NCI-H446 treated with DMSO at 0.1 percent for 48 hours (cell line): ENCODE data around the gene NALCN.

Source experiments
- DNase-seq: peaks from one replicate; lab custom pipeline; 2025; lab: John Stamatoyannopoulos, UW

NALCN gene

DNA sequence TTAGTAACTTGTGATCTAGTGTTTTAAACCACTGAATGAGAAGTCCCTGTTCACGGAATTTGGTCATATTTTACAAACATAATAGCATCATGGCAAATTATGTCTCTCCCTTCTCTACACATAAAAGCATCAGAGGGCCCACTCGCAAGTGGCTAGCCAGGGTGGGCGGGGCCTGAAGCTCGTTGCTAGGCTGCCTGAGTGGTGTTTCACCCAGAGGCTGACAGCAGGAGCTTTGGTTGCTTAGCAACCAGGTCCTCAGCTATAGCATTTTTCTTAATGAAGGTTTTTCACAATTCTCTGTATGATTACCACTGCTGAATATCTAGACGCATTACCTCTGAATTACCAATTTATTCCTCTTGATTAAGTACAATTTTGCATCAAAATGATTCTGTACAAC lies 126.5 kb downstream of the NALCN start:
- DNase-seq, result no peak

DNA sequence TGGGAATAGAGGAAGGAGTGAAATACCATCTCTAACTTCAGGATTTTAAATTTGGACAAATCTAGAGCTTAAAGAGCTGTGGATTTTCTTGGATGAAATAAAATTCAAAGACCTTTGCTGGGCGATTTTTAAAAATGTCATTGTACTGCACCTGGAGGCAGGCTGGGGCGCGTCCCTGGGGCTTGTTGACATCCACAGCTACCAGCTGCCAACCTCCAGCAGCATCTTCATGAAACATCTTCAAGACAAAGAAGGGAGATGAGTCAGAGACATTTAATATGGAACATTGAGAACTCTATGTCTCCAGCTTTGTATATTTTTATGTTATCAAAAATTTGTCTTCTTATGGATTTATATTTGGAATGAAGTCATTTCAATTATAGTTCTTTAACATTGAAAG lies 132.5 kb downstream of the NALCN start:
- DNase-seq, result no peak

DNA sequence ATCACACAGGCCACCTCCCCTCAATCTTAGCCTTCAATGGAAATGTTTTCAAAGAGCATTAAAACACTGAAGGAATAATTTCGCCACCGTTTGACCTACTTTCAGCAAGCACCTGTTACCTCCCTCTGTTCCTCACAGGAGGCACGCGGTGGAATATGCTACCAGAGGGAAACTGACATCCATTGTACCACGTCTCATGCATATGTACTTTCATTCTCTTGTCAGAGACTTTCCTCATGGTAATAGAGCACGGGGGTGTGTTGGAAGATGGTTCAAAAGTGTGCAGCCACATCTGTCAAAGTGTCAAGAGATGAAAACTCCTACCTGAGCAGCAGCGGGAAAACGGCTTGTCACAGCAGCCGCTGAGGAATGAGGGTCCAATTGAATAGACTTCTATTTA lies 143.4 kb downstream of the NALCN start:
- DNase-seq, result no peak

DNA sequence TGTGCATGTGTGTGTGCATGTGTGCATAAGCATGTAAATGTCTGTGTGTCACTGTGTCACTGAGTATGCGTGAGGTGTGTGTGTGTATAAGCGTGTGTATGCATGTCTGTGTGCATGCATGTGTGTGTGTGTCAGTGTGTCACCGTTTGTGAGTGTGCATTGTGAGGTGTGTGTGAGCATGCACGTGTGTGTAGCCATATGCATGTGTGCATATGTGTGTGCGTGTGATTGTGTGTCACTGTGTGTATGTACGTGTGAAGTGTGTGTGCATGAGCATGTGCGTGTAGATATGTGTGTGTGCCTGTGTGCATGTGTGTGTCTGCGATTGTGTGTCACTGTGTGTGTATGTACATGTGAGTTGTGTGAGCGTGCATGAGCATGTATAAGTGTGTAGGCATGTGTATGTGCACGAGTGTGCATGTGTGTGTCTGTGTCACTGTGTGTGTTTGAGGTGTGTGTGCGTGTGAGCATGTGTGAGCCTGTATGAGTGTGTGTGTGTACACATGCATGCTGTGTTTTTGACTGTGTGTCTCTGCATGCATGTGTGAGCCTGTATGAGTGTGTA lies 144.5 kb downstream of the NALCN start:
- DNase-seq, result no peak

DNA sequence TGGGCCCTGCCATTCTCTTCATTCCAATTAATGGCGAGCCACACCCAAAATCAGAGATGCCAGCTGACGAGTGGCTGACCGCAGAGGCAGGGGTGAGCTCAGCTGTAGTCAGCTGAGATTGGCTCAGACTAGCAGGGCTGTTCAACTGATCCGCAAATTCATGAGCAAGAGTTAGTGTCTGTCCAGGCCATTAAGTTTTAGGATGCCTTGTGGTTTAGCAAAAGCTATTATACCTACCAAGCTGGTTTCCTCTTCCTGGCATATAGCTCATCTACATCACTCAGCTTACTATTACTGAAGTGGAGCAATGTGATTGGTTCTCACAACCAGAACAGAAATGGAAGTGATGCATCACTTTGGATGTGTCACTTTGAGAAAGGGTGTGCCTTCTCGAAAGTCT lies 148.7 kb downstream of the NALCN start:
- no peak for DNase-seq

DNA sequence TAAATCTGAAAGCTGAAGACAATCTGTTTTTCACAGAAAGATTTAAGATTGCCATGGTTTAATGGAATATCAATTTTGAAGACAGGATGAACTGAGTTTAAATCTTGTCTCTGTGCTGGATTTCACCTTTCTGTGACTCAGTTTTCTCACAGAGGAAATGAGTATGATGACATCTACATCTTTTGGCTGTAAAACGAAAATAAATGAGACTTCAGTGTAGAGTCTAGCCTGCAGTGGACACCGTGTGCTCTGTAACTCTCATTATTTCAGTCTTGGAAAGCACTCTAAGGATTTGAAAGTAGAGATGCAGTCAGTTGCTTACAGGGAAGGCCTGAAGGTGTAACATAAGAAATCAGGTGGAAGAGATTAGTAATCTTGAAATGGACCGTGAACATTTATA lies 150.4 kb downstream of the NALCN start:
- no peak for DNase-seq

DNA sequence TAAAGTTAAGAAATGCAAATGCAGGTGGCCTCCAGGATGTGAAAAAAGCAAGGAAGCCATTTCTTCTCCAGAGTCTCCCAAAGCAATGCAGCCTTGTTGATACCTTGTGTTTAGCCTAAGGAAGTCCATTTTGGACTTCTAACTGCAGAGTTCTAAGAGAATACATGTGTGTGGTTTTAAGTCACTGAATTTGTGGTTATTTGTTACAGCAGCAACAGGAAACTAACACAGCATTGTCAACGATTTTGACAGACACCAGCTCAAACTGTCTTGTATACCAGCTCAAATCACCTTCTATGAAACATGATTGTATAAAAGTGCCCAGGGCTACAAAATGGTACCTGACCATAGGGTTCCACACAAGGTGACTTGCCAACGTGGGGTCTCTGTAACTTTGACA lies 151.4 kb downstream of the NALCN start:
- no peak for DNase-seq

DNA sequence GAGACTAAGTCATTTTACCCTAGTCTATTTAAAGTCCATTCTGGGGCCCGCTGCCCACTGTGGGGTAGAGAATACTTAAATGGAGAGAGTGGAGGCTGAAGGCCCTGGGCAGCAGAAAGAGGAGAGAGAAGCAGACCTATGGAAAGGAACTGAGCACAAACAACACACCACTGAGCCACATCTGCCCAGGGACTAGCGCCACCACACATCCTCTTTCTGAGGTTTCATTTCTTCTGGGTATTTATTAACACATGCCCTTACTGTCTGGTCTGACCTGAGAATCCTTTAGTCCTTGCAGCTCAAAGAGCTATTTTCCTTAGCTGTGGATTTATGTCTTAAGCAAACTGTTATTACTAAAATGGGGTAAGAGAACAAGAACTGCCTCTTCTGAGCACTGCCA lies 154.0 kb downstream of the NALCN start:
- DNase-seq, result no peak

DNA sequence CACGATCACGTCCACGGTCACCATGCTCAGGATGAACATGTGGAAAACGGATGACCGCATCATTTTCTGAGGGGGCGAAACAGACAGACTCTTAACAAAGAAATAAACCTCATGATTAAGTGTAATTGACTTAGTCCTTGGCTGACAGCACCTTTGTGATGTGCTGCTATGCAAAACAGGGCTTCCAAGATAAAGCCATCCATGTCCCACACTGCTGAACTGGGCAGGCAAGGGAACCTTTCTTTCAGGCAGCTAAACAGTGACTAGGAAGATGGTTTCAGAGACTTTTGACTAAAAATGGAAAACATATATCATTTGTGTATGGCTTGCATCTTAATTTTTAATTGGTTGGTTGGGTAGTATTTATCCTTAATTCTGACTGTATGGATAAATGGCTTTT lies 157.8 kb downstream of the NALCN start:
- DNase-seq, result no peak

DNA sequence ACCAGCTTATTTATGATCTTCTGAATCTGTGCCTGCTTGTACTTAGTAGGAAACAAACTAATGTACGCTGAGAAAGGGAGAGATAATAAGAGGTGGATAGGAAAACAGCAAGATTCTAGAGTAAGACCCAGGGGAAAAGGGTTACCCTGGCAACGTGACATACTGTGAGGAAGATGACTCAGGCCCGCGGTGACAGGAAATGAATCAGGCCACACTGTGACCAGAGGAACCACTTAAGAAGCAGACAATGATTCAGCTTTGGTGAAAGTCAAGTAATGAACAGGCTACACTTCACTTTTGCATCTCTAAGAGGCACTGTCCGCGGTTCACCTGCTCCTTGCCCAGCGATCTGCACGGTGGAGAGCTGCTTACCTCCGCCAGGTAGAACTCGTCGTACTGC lies 158.2 kb downstream of the NALCN start:
- no peak for DNase-seq

DNA sequence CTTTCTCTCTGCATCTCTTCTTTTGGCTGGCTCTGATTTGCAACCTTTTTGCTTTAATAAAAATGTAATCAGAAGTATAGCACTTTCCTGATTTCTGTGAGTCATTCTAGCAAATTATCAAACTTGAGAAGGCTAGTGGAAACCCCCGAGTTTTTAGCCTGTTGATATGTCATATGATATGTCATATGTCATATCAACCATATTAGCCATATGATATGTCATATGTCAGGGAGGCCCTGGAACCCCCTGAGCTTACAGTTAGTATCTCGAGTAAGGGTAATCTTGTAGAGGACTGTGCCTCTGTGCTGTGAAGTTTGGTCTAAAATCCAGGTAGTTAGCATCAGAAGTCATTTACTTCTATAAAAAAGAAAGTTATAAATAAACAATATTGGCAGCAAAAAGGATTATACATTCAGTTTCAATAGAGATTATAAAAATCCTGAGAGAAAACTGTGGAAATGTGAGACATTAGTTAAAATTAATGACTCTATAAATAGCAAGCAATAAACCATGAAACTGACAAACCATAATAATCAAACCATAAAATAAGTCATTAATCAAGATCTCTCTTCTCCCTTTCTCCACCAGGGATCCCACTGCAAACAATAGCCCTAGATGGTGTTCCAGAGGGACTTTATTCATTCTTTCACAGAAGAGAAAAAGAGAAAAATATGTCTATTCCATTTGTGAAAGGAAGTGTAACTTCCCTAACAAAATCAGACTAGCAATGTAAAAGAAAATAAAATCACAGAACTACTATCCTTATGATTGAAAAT lies 167.4 kb downstream of the NALCN start:
- DNase-seq, result no peak

DNA sequence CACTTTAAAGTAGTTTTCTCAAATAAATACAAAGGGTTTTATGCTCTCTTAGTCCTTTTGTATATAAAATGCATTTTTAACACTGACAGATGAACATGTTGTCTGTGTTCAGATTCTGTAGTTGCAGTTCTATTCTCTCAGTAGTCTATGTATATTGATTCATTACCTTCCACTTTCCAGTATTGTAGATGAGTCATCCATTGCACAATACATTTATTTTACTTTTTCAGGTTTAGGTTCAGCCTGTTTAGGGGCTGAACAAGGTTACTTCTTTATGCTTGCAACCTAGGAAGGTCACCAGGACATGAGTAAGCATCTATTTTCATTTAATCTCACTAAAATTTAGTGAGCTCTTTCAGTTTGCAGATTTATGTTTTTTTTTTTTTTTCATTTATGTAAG lies 173.6 kb downstream of the NALCN start:
- DNase-seq, result no peak

DNA sequence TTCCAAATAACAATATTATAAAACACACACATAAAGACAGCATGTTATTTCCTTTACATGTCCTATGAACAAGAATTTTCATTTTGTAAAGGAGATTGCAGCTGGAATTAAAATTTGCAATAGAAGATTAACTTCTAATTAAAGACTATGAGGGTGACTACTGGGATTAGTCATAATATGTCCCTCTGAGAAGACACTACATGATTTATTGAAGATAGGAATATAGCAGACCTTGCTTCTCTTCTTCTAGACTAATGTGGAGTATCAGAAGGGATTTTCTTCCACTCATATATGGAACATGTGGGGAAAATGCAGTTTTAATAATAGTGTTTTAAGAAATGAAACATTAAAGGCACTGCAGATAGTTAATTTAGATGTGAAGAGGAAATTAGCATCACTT lies 177.8 kb downstream of the NALCN start:
- no peak for DNase-seq

DNA sequence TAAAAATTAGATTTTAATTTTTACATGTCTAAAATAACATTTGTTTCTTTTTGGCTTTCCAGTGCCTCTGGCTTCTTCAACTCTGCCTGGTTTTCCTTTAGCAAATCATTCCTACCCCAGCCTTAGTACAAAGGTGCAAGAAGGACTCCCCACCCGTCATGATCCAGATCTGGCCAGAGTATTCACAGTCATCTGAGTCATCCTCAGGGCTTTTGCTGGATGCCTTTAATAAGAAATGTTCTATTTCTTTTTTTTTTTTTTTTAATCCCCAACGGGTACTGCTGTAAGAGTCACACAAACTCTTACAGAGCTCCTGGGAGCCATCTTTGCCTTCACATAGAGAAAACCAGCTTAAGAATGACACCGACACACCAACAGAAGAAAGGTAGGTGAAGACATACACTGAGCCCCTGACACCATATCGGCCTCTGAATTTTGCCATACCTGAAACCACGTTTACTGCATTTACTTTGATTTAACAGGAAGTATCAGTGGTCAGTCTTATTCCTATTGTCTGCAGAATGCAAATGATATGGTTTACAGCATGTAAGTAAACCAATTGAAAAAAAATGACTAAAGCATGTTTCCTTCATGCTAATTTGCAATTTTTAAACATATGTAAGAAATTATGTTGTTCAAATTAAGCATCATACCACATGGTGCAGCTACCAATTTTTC lies 184.4 kb downstream of the NALCN start:
- no peak for DNase-seq

DNA sequence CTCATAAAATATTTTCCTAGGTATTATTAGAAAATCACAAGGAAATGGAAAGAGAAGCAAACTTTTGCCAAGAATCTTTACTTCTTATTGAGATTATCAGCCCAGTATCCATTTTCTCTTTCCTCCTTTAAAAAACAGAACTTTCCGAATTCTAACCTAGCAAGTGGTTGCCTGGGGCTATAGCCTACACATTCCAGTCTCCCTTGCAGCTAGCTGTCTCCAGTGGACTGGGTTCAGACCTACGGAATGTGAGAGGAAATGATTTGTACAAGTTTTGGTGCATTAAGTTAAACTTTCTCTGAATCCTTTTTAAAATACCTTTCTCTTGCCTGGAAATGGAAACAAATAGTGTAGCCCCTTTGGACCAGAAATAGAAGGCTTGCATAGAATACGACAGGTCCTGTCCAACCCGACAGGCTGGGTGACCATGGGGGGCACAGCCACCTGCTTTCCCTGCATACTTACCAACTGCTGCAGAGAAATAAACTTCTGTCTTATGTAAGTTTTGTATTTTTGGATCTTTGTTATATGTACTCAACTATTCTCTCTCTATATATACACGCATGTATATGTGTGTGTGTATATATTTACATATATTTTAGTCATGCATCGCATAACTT lies 185.9 kb downstream of the NALCN start:
- no peak for DNase-seq

DNA sequence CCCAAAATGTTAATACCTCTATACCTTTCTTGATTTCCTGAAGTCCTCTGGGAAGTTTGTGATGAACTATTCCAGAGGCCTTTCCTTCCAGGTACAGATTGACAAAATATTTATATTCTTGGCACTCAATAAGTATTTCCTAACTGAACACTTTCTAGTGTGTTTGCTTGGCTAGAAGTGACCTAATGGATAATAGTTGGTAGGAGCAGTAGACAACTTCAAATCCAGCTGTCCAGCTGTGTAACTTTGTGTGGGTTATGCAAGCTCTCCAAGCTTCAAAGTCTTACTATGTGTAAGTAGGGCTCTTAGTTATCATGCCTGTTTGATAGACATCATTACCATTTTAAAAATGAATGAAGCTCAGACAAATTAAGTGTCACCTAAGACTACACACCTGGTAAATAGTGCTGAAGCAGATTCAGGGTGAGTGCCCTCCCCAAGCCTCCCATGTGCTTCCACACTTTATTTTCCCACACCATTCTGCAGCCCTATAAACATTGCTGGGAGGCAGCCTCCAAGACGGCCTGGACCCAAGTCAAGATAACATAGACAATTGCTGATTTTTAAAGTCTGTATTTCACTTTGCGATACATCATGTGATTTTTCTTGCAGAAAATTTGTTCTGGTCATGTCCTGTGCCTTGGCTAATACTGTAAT lies 196.6 kb downstream of the NALCN start:
- DNase-seq, result no peak

DNA sequence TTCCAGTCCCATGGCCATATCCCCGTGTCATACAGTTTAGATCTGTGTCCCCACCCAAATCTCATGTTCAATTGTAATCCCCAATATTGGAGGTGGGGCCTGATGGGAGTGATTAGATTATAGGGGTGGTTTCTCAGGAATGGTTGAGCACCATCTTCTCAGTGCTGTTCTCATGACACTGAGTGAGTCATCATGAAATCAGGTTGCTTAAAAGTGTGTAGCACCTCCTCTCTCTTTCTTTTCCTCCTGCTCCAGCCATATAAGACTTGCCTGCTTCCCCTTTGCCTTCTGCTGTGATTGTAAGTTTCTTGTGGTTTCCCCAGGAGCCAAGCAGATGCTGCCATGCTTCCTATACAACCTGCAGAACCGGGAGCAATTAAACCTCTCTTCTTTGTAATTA lies 197.8 kb downstream of the NALCN start:
- no peak for DNase-seq

DNA sequence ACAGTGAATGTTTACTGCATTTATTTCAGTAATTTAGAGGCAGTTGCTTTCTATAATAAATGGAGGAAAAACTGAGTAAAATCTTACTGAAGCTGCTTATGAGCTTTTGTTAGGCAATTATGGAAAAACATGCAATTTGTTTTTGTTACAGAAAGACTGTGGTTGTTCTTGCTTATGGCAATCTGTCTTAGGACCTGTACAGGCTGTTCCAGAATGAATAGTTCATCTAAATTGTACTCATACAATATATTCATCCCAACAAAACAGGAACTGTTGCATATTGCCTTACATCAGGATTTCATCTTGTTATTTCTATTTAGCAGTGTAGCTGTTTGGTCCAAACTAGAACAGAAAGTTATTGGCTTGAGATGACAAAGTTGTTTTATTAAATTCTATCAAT lies 199.2 kb downstream of the NALCN start:
- DNase-seq, result no peak

DNA sequence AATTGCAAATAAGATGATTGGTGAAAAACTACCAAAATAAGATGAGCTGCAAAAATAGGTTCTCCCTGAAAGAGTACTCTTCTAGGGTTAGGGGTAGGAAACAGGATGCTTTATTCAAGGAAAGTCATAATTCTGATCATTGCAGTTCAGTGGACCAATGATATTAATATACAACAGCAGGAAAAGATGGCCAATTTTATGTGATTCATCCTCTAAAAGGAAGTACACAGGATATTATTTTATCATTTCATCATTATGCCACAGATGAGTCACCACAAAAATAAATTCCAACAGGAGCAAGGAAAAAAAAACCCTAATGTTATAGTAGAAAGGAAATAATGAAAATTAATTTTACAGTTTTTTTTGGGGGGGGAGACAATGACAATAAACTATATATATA lies 205.0 kb downstream of the NALCN start:
- DNase-seq, result no peak

DNA sequence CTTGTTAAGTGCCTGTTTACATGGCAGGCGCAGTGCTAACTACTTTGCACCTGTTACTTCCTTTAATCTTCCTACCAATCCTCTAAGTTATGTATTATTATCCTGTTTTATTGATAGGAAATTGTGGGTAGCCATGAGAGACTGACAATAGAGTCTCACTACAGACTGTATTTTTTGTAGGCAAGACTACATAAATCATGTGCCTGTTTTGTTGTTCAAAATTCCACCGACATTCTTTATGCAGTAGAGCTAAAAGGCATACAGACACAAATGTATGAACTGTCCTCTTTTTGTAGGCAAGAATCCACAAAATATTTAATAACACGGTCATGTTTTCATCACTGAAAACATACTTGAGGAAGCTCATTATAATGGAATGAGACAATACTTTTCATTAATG lies 205.5 kb downstream of the NALCN start:
- DNase-seq, result no peak

DNA sequence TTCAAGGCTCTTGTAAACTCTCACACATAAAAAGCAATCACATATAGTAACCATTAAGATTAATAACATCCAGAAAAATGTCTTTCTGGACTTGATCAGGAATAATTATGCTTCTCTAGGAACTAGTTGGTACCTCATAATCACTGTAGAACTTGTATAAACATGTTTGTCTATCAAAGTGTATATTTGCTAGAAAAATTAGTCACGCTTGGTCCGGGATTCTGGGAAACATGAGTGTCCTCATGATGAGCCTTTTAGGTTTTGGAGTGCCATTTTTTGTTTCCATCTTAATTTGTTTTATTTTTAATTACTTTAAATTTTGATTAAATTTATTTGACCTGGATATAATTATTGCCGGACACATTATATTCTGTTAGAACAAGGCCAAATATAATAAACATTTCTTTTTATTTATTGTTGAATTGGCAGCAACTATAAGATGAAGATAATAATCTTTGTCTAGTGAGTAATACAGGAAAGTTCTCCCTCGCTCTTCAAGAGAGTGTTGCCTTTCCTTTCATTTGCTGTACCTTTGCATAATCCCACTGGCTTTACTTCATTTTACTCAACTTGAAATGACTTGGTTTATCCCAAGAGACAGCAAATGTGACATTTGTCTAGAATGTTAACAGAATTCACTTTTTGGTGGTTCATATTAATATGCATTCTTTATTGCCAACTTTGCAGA lies 207.0 kb downstream of the NALCN start:
- no peak for DNase-seq

DNA sequence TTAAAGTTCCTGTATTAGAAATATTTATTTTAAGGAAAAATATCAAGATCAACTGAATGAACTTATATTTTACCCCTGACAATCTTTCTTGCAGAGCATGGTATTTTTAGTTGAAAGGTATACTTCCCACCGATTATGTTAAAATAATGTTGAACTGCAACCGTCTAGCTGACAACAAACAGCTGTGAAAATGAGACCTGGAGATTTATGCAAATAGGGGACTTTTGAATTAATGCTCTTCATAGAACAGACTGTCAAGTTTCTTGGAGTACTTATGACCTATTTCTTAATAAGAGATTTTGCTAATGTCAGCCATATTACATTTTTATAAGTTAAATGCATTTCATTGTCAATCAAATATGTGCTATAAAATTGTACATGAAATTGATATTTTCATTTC lies 210.9 kb downstream of the NALCN start:
- DNase-seq, result no peak
